ENCODE results near the gene CD59.
"Not testable (repeated sequence)": the region's sequence is repeated elsewhere in the genome, so short reads cannot be mapped to it uniquely, and the experiment has no call there.

The CD59 gene

GRCh38 chr11:33685082-33685481, 51.1 kb downstream of the CD59 start:
- no peak for DNase-seq (ENCODE audit: low spot score)
- no peak for TF ChIP-seq CTCF (IDR thresholded peaks at IDR 0.05; ENCODE audit: poor library complexity, severe bottlenecking)

GRCh38 chr11:33684003-33684706, 52.1 kb downstream of the CD59 start:
- Histone ChIP-seq H3K27ac (ENCODE audit: poor library complexity, severe bottlenecking) (no peak overlapping the region), H3K4me1 (ENCODE audit: insufficient read depth, poor library complexity, severe bottlenecking) (peaks cover 15% of the 10 kb centered on the region), H3K9me3 (ENCODE audit: severe bottlenecking) (no peaks in the 10 kb centered on the region), H3K27me3 (ENCODE audit: insufficient read depth, poor library complexity, severe bottlenecking) (no peaks in the 10 kb centered on the region), H3K36me3 (ENCODE audit: low read depth) (no peaks in the 10 kb centered on the region), H3K4me3 (ENCODE audit: severe bottlenecking) (no peak overlapping the region)
- DNase-seq (ENCODE audit: low spot score) (no peak), ATAC-seq (ENCODE audit: low read depth) (no peak)
- TF ChIP-seq CTCF (IDR thresholded peaks at IDR 0.05; ENCODE audit: poor library complexity, severe bottlenecking), result no peak

More at GRCh38 chr11:33685082-33685481, 51.1 kb downstream of the CD59 start:
- no peak overlapping the region for H3K27ac ChIP-seq (ENCODE audit: poor library complexity, severe bottlenecking)
- H3K9me3 ChIP-seq (ENCODE audit: severe bottlenecking), result no peaks in the 10 kb centered on the region
- no peaks in the 10 kb centered on the region for H3K36me3 ChIP-seq (ENCODE audit: low read depth)
- H3K27me3 ChIP-seq (ENCODE audit: insufficient read depth, poor library complexity, severe bottlenecking), result no peaks in the 10 kb centered on the region
- no peak for ATAC-seq (ENCODE audit: low read depth)
- H3K4me3 ChIP-seq (ENCODE audit: severe bottlenecking), result no peak overlapping the region
- H3K4me1 ChIP-seq (ENCODE audit: insufficient read depth, poor library complexity, severe bottlenecking), result peaks cover 25% of the 10 kb centered on the region

- peak; percentile 35 for TF ChIP-seq CTCF (IDR thresholded peaks at IDR 0.05; ENCODE audit: poor library complexity, severe bottlenecking)
- no peaks in the 10 kb centered on the region for H3K4me1 ChIP-seq (ENCODE audit: insufficient read depth, poor library complexity, severe bottlenecking)
- H3K27ac ChIP-seq (ENCODE audit: poor library complexity, severe bottlenecking), result no peak overlapping the region
- H3K36me3 ChIP-seq (ENCODE audit: low read depth), result no peaks in the 10 kb centered on the region
- ATAC-seq (ENCODE audit: low read depth), result peak; percentile 31; the same call in 2 of the 3 replicates
- DNase-seq (ENCODE audit: low spot score), result no peak
- H3K9me3 ChIP-seq (ENCODE audit: severe bottlenecking), result no peaks in the 10 kb centered on the region
- H3K27me3 ChIP-seq (ENCODE audit: insufficient read depth, poor library complexity, severe bottlenecking), result no peaks in the 10 kb centered on the region
- H3K4me3 ChIP-seq (ENCODE audit: severe bottlenecking), result no peak overlapping the region
These were observed 53.8 kb downstream of the CD59 start for GRCh38 chr11:33682446-33682845.

- no peaks in the 10 kb centered on the region for H3K9me3 ChIP-seq (ENCODE audit: severe bottlenecking)
- no peaks in the 10 kb centered on the region for H3K4me1 ChIP-seq (ENCODE audit: insufficient read depth, poor library complexity, severe bottlenecking)
- no peak overlapping the region for H3K4me3 ChIP-seq (ENCODE audit: severe bottlenecking)
- no peaks in the 10 kb centered on the region for H3K36me3 ChIP-seq (ENCODE audit: low read depth)
- no peak for TF ChIP-seq CTCF (IDR thresholded peaks at IDR 0.05; ENCODE audit: poor library complexity, severe bottlenecking)
- ATAC-seq (ENCODE audit: low read depth), result no peak
- H3K27ac ChIP-seq (ENCODE audit: poor library complexity, severe bottlenecking), result no peak overlapping the region
- DNase-seq (ENCODE audit: low spot score), result no peak
- no peaks in the 10 kb centered on the region for H3K27me3 ChIP-seq (ENCODE audit: insufficient read depth, poor library complexity, severe bottlenecking)
These were observed 54.2 kb downstream of the CD59 start for GRCh38 chr11:33682019-33682418.

GRCh38 chr11:33678616-33679015, 57.6 kb downstream of the CD59 start:
- H3K4me3 ChIP-seq (ENCODE audit: severe bottlenecking); DNase-seq (ENCODE audit: low spot score); ATAC-seq (ENCODE audit: low read depth); H3K27me3 ChIP-seq (ENCODE audit: insufficient read depth, poor library complexity, severe bottlenecking); H3K36me3 ChIP-seq (ENCODE audit: low read depth); H3K4me1 ChIP-seq (ENCODE audit: insufficient read depth, poor library complexity, severe bottlenecking); H3K27ac ChIP-seq (ENCODE audit: poor library complexity, severe bottlenecking); H3K9me3 ChIP-seq (ENCODE audit: severe bottlenecking): not testable (repeated sequence)
